GM21447 (cell line): ENCODE data around the gene MRPS18A.

Experiments
- ATAC-seq: cut with Tn5 transposase; IDR thresholded peaks from one replicate; pipeline ENCODE4 v1.9.1; 2021; ENCODE audit not compliant: unreplicated experiment

Gene MRPS18A

DNA sequence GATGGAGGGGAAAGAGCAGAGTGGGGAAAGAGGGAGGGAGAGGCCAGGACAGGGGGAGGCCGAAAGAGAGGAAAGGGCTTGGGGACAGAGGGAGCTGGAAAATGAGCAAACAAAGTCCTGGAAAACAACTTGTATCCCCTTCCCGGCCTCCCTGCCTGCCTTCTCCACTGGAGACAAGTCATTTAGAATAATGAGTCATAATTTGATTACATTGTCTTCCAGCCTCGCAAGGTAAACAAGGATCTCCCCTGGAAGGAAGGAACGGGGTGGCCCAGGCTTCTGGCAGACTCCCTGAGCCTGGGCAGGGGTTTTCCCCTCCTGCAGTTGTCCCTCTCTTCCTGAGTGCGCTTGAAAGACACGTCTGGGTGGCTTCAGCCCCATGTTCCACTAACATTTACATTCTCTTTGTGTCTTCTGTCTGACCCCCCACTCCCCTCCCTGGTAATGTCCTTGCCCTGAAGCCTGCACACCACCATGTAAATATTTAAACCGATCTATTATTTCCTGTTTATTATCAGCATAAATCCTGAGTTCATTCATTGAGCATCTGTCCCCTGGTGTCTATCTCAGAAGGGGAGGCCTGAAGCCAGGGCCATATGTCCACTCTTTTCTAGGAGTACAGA is 12.1 kb upstream of the MRPS18A start:
- ATAC-seq, result no peak

GRCh38 chr6:43698584-43699349 is 11.2 kb upstream of the MRPS18A start:
- no peak for ATAC-seq

DNA sequence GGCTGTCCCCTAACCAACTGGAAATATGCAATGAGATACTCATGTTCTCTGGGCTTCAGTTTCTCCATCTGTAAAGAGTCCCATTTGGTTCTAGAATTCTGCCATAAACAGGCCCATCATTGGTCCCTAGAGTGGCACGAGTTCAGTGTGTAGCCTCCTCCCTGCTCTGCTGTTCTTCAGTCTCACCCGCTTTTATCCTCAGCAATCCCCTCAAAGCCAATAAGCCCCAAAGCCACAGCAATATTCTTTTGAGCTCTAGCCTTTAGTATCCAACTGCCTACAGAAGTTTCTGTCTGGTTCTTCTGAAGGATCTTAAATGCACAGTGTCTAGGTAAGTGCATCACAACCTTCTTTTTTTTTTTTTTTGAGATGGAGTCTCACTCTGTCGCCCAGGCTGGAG is 9.8 kb upstream of the MRPS18A start:
- ATAC-seq, result no peak

DNA sequence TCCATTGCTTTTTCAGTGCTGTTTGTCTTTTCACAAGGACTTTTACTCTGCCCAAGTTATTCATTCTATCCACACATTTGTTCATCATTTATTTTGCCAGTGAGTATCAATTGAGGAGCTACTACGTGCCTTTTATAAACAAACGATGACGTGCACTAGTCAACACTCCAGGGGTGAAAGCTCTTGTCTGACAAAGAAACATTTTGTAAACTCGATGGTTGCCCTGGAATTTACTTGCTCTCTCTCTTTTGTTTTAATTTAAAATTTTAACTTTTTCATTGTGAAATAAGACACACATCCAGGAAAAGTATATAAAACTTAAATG is 8.3 kb upstream of the MRPS18A start:
- ATAC-seq, result no peak

DNA sequence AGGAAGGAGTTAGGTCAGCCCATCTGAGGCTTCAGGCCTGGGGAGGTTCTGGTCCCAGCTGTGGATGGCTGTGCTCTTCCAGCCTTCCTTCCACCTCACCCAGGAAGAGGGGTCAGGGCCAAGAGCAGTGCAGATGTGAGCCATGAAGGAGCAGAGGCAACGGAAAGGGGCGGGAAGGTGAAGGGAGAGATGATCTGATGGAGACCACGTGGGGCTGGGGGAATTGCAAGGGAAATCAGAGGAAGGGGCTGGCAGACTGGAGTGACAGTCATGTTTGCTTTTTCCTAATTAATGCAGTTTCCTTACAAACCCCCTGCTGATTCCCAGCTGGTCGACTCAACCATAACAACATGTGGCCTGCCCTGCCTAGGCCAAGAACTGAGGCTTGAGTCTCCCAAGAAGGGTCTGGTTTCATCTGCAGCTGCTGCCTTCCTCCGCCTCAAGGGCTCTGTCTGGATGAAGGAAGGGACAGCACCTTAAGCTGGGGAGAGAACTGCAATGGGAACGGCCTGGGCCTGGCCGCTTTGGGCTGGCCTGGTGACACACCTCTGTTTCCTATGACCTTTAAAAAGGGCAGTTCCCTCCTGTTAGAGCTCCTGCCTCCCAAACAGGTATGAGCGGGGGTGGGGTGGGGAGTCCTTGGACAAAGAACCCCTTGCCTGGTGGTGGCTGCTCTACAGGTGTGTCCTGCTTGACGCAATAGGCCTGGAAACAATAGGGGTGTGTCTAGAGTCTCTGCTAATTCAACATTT is 7.8 kb upstream of the MRPS18A start:
- ATAC-seq, result no peak

DNA sequence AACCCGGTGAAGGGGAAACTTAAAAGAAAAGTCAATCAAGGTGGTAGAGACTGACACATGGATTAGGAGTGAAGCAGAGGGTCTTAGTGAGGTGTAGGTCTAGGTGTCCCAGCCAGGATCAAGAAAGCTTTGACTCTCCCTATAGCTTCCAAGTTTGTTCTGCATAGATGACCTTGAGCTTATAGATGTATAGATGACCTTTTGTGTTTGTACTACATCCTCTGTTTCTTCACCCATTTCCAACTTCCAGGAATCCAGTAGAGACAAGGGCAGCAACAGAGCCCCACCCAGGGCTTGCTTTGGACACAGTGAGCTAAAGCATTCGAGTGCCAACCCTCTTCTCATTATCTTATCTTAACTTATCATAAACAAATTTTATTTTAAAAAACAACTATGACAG is 1.8 kb upstream of the MRPS18A start:
- ATAC-seq, result no peak

DNA sequence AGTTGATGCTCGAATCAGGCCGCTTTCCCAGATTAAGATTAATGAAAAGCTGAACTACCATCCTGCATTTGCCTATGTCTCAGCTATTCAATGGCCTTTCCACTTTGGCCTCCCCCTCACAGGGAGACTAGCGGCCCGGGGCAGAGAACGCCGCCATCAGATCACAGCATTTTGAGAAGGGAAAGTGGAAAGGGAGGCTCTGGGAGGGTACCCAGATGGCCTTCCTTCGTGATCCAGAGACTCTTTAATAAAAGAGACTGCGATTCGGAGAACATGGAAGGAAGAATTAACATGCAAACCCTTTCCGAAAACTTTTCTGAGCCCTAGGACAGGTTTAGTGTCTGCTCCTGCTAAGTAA is 533 bp downstream of the MRPS18A start:
- ATAC-seq, result no peak

- no peak for ATAC-seq
Observed at GRCh38 chr6:43683708-43684455, 3.7 kb downstream of the MRPS18A start.

DNA sequence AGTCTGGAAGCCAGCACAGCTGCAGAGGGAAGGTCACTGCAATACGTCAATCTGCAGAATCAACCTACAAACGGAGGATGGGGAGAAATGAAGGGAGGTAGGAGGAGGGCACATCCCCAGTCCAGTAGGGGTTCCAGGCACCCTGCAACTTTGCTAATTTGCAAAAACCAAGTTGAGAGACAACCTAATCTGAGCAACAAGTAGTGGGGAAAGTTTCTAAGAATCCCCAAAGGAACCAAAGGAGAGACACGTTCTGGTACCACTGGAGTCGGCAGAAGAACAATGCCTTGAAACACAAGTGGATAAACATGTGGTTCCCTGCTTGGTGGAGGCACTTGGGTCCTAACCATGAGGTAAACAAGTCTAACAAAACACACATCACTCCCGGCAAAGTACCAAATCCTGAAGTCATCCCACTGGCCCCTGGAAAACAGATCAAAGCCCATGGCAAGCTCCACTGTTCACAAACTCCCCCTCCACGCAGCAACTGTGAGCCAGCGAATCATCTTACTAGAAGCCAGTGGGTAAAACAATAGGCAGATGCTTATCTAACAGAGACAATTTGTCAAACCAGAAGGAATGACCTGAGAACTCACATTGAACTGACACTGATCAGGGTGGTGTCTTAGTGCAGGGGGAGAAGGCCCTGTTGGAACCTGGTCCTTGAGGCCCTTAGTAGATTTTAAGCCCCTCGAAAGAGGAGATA is 4.7 kb downstream of the MRPS18A start:
- no peak for ATAC-seq

DNA sequence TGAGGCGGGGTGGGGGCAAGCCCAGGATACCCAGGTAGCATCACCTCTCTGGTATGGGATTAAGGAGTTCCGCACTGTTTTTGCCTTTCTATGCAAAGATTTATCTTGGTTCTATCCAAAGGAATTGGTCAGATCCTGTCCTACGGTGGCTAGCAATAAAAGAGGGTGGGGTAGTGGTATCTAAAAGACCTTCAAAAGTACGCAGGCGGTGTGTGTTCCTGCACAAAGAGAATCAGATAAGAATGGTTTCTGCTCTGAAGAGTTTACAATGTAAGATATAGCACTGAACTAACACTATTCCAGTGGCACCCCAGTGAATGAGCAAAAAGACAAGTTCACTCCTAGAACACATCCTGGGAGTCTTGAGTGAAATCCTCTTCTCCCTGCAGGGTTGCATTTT is 6.3 kb downstream of the MRPS18A start:
- no peak for ATAC-seq

DNA sequence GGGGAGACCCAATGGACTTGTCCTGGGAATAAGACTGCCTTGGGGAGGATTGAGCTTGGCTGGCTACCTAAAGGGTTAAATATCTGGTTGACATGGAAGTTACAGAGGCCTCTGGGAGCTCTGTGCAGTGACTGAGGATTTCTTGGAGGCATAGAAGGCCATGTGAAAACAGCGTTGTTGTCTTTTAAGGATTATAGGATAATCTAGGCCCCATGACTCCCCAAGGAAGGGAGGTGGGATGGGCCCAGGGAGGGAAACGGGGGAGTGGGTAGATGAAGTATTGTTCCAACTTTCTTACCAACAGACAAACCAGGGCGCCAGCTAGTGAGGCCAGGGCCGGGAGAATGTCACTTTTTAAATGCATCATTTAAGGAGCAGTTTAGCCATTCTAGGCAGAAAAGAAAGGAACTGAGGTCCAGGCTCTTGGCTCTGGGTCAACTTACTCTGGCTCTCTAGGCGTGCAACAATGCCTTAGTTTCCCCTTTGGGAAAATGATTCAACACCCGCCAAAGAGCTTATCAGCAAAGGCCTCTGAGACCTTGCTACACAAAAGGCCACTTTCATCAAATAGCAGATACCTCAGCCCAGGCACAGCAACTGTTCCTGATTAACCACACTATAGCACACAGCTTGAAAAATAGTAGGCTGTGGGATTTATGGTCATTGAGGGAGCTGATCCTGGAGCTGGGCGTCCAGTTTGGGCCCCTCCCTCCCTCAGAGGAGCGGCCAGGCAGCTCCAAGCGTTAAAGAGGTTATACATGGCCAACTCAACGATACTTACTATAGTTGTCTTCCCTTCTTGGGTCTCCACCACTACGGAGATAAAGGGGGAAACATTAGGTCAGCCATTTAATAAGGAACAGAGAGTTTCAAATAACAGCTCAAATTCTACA is 7.0 kb downstream of the MRPS18A start:
- ATAC-seq, result no peak

DNA sequence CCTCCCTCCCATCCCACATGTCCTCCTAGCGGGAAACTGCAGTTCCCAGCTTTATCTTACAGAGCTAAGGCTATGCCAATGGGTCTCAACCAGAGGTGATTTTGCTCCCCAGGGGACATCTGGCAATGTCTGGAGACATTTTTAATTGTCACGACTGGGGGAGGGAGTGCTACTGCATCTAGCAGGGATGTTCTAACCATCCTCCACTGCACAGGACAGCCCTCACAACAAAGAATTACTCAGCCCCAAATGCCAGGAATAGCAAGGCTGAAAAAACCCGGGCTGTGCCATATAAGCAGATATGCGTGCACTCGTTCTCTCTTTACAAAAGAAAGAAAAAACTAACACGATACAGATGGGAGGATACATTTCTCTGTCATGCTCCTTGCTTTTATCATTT is 8.5 kb downstream of the MRPS18A start:
- no peak for ATAC-seq

DNA sequence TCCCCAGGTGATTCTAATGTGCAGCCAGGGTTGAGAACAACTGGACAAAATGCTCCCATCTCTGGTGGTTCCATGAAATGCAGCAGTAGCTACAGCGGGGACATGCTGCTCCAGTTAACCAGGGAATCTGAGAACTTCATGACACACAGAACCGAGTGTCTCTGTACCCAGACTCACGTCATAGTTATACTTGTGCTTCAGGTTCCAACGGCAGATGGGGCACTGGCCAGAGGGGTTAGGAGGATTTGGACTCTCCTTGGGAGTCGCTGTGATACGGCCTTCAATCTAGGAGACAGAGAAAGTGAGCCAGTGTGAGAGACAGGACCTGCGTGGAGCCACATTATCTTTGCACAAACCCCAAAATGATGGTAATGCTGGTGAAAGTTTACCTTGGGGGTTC is 9.2 kb downstream of the MRPS18A start:
- no peak for ATAC-seq

GRCh38 chr6:43677759-43678158 is 9.8 kb downstream of the MRPS18A start:
- ATAC-seq, result no peak

GRCh38 chr6:43676962-43677606 is 10.5 kb downstream of the MRPS18A start:
- no peak for ATAC-seq

- ATAC-seq, result no peak
Observed at GRCh38 chr6:43674921-43675320, 12.7 kb downstream of the MRPS18A start.

DNA sequence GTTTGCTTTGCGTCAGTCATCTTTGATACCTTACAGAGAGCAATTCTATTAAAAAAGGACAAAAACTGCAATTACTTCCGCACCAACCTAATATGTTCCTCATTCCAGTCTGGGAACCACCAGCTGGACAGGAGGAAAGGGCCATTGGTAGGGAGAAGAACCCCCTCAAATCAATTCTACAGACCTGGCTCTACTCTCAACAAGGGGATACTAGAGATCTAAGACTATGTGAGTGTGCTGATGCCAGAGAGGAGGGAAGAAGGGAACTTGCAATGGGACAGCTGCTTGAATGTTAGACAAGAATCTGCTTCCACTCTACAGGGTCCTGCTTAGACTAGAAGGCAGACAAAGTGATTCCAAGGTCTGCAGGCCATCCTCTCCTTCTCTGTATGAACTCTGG is 13.3 kb downstream of the MRPS18A start:
- no peak for ATAC-seq

DNA sequence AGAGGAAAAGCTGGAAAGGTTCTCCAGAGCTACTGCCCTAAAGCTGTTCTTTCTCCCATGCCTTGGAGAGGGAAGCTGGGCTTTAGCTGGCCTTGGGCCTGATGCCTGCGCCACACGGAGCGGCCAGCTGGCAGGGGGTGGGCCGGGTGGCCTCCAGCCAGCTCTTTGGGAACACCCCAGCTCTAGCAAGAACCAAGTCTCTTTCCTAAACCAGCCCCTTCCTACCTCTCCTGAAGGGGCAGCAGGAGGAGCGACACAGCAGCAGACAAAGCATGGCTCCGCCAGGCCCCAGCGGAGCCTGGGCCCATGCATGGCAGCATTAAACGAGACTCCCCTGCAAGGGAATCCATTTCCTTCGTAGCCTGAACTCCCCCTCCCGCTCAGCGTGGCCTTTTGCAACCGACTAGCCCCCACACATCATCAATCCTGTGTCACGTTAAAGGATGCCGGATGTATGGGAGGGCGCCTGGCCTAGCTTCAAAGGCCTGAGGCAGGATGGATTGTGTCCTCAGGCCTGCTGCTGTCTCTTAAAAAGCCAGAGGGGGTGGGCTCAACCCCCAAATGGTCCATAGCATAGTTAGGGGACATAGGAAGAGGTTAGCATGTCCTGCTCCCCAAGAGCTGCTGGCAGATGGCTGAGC is 14.0 kb downstream of the MRPS18A start:
- no peak for ATAC-seq
